GM12873 (cell line): Measurements from ENCODE around the gene ACER3.

Source experiments
- CTCF ChIP-seq: IDR thresholded peaks from 2 replicates; pipeline ENCODE4 v1.5.1; 2012; ENCODE audit warnings: low read depth, mild to moderate bottlenecking, moderate library complexity, low read length, control low read depth; ENCODE audit not compliant: insufficient read depth; ENCODE audit errors: missing control alignments

ACER3 gene

DNA sequence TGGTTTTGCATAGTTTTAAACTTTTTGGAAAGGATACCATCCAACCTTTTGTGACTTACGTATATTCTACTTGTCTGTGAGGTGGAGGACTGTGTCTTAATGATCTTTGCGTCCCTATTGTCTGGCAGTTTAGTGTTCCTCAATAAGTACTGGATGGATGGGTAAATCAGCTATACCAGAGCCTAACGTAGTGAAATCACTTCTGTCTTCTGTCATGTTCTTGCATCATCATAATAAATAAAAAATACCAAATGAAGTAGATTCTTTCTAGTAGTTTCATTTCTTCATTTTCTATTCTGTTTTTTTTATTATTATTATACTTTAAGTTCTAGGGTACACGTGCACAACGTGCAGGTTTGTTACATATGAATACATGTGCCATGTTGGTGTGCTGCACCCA is 66.4 kb downstream of the ACER3 start:
- TF ChIP-seq CTCF, result no peak

DNA sequence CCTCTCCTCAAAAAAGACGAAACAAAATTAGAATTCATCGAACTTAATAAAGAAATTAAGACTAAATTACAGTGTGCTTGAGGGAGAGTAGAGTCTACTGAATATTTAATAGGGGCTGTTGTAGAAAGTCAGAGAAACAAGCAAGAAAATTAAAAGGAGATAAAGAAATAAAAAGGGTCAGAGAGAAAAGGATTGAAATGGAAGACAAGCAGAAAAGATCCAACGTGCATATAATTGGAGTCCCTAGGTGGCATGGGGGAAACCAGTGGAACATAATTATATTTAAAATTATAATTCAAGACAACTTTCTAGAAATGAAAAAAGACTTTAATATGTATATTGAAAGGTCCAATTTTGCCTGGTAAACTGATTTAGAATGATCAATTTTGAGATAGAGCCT is 74.3 kb downstream of the ACER3 start:
- no peak for TF ChIP-seq CTCF

- no peak for TF ChIP-seq CTCF
Measured at GRCh38 chr11:76939219-76939631, 78.5 kb downstream of the ACER3 start.

- no peak for TF ChIP-seq CTCF
Measured at GRCh38 chr11:76944225-76944624, 83.5 kb downstream of the ACER3 start.

DNA sequence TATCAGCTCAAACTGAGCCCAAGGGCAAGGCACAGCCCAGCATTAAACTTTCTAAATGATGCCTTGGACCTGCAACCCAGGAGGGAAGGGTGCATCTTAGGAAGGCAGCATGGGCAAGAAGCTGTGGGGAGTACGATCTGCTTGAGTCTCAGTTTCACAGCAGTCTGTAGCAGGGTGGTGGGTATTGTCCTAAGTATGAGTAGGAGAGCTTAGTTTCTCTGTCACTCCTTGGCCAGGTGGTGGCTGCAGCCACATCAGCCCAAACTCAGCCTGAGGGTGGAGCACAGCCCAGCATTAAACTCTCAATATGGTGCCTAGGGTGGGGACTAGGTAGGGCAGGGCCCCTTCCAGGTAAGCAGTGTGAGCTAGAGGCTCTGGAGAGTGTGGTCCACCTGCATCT is 85.5 kb downstream of the ACER3 start:
- no peak for TF ChIP-seq CTCF

DNA sequence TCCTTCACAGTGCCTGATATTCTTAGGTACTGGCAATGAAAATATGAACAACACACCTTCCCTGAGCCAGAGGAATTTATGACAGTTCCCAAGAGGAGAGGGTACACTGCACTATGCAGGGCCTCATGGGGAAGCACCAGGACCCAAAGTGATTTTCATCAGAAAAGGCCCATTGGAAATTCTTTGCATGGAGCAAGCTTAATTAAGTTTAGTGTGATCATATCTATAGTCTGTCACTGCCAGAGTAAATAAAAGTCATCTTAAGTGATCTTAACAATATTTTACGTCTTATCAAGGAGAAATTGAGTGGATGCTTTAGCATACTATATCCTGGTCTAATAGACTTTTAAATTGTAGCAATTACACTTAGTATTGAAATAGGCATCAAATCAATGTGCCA is 86.5 kb downstream of the ACER3 start:
- no peak for TF ChIP-seq CTCF

GRCh38 chr11:76947800-76948199 is 87.1 kb downstream of the ACER3 start:
- no peak for TF ChIP-seq CTCF

- no peak for TF ChIP-seq CTCF
Measured at GRCh38 chr11:76955459-76956114, 94.9 kb downstream of the ACER3 start.
